ENCODE measurements around the gene MME. TPM values are rescaled to one million over a fixed set of nuclear protein-coding genes. Genes with fewer than 3 reads are reported as not detected.

Gene MME
- total and polyA plus RNA-seq, 4 donors: 4.1 to 20.7 (median 9.5) TPM

- TF ChIP-seq REST (IDR thresholded peaks at IDR 0.05): no peak
- no peak for TF ChIP-seq FOXA2 (IDR thresholded peaks at IDR 0.05)
- no peak for TF ChIP-seq HNF4A (conservative IDR thresholded peaks at IDR 0.05)
These were observed 116.3 kb downstream of the MME start (continued) for GRCh38 chr3:155196131-155197021.

GRCh38 chr3:155197786-155198185 lies 117.7 kb downstream of the MME start:
- WGBS: 85% methylated on average over 2 of the region's 2 CpGs
- DNase-seq (ENCODE audit: low spot score): no peak

More at GRCh38 chr3:155197786-155198185, 117.7 kb downstream of the MME start:
- Histone ChIP-seq H3K27me3 (ENCODE audit: control insufficient read depth in 4 of 4, insufficient read depth in 4 of 4, low read length in 3 of 4) (no peaks in the 10 kb centered on the region), H3K4me3 (ENCODE audit: low read depth in 1 of 3, low read length in 3 of 3) (no peak overlapping the region), H3K36me3 (ENCODE audit: control insufficient read depth in 4 of 4, insufficient read depth in 3 of 4, low read depth in 1 of 4, low read length in 3 of 4) (no peaks in the 10 kb centered on the region), H3K9ac (ENCODE audit: low read depth in 1 of 2, low read length in 2 of 2) (no peak overlapping the region), H3K9me3 (ENCODE audit: control insufficient read depth in 4 of 4, low read length in 3 of 4) (no peaks in the 10 kb centered on the region), H3K4me1 (ENCODE audit: control insufficient read depth in 4 of 4, insufficient read depth in 4 of 4, low read length in 3 of 4) (no peaks in the 10 kb centered on the region), H3K27ac (ENCODE audit: low read depth in 1 of 2, low read length in 2 of 2) (no peak overlapping the region)
- no peak for TF ChIP-seq RXRA (IDR thresholded peaks at IDR 0.05)
- TF ChIP-seq CTCF (IDR thresholded peaks at IDR 0.05; ENCODE audit: low read depth, low read length, missing input control): no peak
- no peak for TF ChIP-seq FOXA1 (IDR thresholded peaks at IDR 0.05)
- TF ChIP-seq EGR1 (IDR thresholded peaks at IDR 0.05; ENCODE audit: low read depth in 2 of 2): no peak
- no peak for TF ChIP-seq RAD21 (IDR thresholded peaks at IDR 0.05)
- TF ChIP-seq NR2F2 (IDR thresholded peaks at IDR 0.05): no peak
- TF ChIP-seq ATF3 (IDR thresholded peaks at IDR 0.05): no peak
- no peak for TF ChIP-seq SP1 (IDR thresholded peaks at IDR 0.05)
- TF ChIP-seq GABPA (IDR thresholded peaks at IDR 0.05 in 1 of 2, conservative IDR thresholded peaks at IDR 0.05 in 1 of 2): no peak
- TF ChIP-seq YY1 (IDR thresholded peaks at IDR 0.05): no peak
- TF ChIP-seq ZBTB33 (IDR thresholded peaks at IDR 0.05): no peak
- TF ChIP-seq HNF4A (conservative IDR thresholded peaks at IDR 0.05): no peak
- TF ChIP-seq REST (IDR thresholded peaks at IDR 0.05): no peak
- no peak for TF ChIP-seq MAX (IDR thresholded peaks at IDR 0.05)
- TF ChIP-seq TAF1 (conservative IDR thresholded peaks at IDR 0.05): no peak
- no peak for TF ChIP-seq HNF4G (IDR thresholded peaks at IDR 0.05)
- TF ChIP-seq JUND (IDR thresholded peaks at IDR 0.05): no peak
- TF ChIP-seq FOXA2 (IDR thresholded peaks at IDR 0.05): no peak

Measured in liver (tissue), 9 donors.